ENCODE results near the gene RAP2B. TPM values are rescaled to one million over a fixed set of nuclear protein-coding genes. Genes with fewer than 3 reads are reported as not detected.

The RAP2B gene
- polyA plus RNA-seq, 1 donor (not counting 4 experiments of a cell fraction or from before 2014, with no cell fraction given), result 20.1 TPM

- FAIRE-seq, result no peak
- Histone ChIP-seq H4K20me1 (ENCODE audit: control insufficient read depth, extremely low read depth, insufficient read depth, low read length) (no peaks in the 10 kb centered on the region), H3K9me1 (ENCODE audit: control insufficient read depth, extremely low read depth, insufficient read depth, low read length) (no peaks in the 10 kb centered on the region), H3K4me1 (ENCODE audit: control insufficient read depth, extremely low read depth, insufficient read depth, low read length) (peaks cover 59% of the 10 kb centered on the region), H3K79me2 (ENCODE audit: control insufficient read depth, insufficient read depth, low read length) (no peaks in the 10 kb centered on the region), H3K9ac (ENCODE audit: control insufficient read depth, extremely low read depth, insufficient read depth, low read length) (no peak overlapping the region), H3K4me2 (ENCODE audit: control insufficient read depth, extremely low read depth, insufficient read depth, low read depth, low read length) (peak overlapping the region; percentile 53), H3K4me3 (ENCODE audit: control insufficient read depth in 2 of 3, extremely low read depth in 1 of 3, insufficient read depth in 2 of 3, low read depth in 1 of 3, low read length in 3 of 3) (no peak overlapping the region), H3K27ac (ENCODE audit: control insufficient read depth, insufficient read depth, low read length) (peak overlapping the region; percentile 80), H3K36me3 (ENCODE audit: control insufficient read depth in 2 of 2, extremely low read depth in 1 of 2, insufficient read depth in 2 of 2, low read length in 2 of 2) (no peaks in the 10 kb centered on the region), H3K27me3 (ENCODE audit: control insufficient read depth, extremely low read depth, insufficient read depth, low read length) (no peaks in the 10 kb centered on the region), H3K9me3 (ENCODE audit: control insufficient read depth, low read depth, low read length) (no peaks in the 10 kb centered on the region), H2AFZ (ENCODE audit: control insufficient read depth, low read length) (peak overlapping the region; percentile 30)
- TF ChIP-seq EZH2 (IDR thresholded peaks at IDR 0.05; ENCODE audit: low read length) (no peak), CTCF (optimal IDR thresholded peaks at IDR 0.05 in 1 of 3, IDR thresholded peaks at IDR 0.05 in 1 of 3, conservative IDR thresholded peaks at IDR 0.05 in 1 of 3; ENCODE audit: extremely low read depth in 1 of 3, insufficient read depth in 2 of 3, low read length in 3 of 3) (no peak)
- DNase-seq (ENCODE audit: low read depth, low spot score), result no peak
- dilution Hi-C loops (cut with MboI; ENCODE audit: extremely low pct_ligation_motif_present, low sequenced_read_pairs), result no loop called here
These were observed 18.0 kb upstream of the RAP2B start for GRCh38 chr3:153144071-153144470.

- FAIRE-seq (peak; percentile 56), DNase-seq (ENCODE audit: low read depth, low spot score) (no peak)
- H3K4me2 ChIP-seq (ENCODE audit: control insufficient read depth, extremely low read depth, insufficient read depth, low read depth, low read length), result peak overlapping the region; percentile 55
- H3K27ac ChIP-seq (ENCODE audit: control insufficient read depth, insufficient read depth, low read length), result peak overlapping the region; percentile 80
- H3K79me2 ChIP-seq (ENCODE audit: control insufficient read depth, insufficient read depth, low read length), result no peaks in the 10 kb centered on the region
- no peaks in the 10 kb centered on the region for H4K20me1 ChIP-seq (ENCODE audit: control insufficient read depth, extremely low read depth, insufficient read depth, low read length)
- H3K36me3 ChIP-seq (ENCODE audit: control insufficient read depth in 2 of 2, extremely low read depth in 1 of 2, insufficient read depth in 2 of 2, low read length in 2 of 2), result no peaks in the 10 kb centered on the region
- no peaks in the 10 kb centered on the region for H3K9me1 ChIP-seq (ENCODE audit: control insufficient read depth, extremely low read depth, insufficient read depth, low read length)
- H3K27me3 ChIP-seq (ENCODE audit: control insufficient read depth, extremely low read depth, insufficient read depth, low read length), result no peaks in the 10 kb centered on the region
- dilution Hi-C loops (cut with MboI; ENCODE audit: extremely low pct_ligation_motif_present, low sequenced_read_pairs), result no loop called here
- peak overlapping the region; percentile 28 for H2AFZ ChIP-seq (ENCODE audit: control insufficient read depth, low read length)
- TF ChIP-seq EZH2 (IDR thresholded peaks at IDR 0.05; ENCODE audit: low read length) (no peak), CTCF (optimal IDR thresholded peaks at IDR 0.05 in 1 of 3, IDR thresholded peaks at IDR 0.05 in 1 of 3, conservative IDR thresholded peaks at IDR 0.05 in 1 of 3; ENCODE audit: extremely low read depth in 1 of 3, insufficient read depth in 2 of 3, low read length in 3 of 3) (no peak)
- no peaks in the 10 kb centered on the region for H3K9me3 ChIP-seq (ENCODE audit: control insufficient read depth, low read depth, low read length)
- H3K9ac ChIP-seq (ENCODE audit: control insufficient read depth, extremely low read depth, insufficient read depth, low read length), result no peak overlapping the region
- H3K4me3 ChIP-seq (ENCODE audit: control insufficient read depth in 2 of 3, extremely low read depth in 1 of 3, insufficient read depth in 2 of 3, low read depth in 1 of 3, low read length in 3 of 3), result no peak overlapping the region
- peaks cover 52% of the 10 kb centered on the region for H3K4me1 ChIP-seq (ENCODE audit: control insufficient read depth, extremely low read depth, insufficient read depth, low read length)
These were observed 17.2 kb upstream of the RAP2B start for GRCh38 chr3:153144779-153145178.

Data from keratinocyte (primary cell).